Measurements from ENCODE around the gene PNPLA3. TPM values are rescaled to one million over a fixed set of nuclear protein-coding genes. Genes with fewer than 3 reads are reported as not detected.

PNPLA3 gene
- total RNA-seq, 1 experiment from 2014 or later = 0.36 TPM

GRCh38 chr22:43897751-43898261 lies 25.8 kb upstream of the PNPLA3 start:
- H3K9me3 ChIP-seq (ENCODE audit: low read length) = no peaks in the 10 kb centered on the region
- peak overlapping the region; percentile 49 for H3K27ac ChIP-seq (ENCODE audit: low read length)
- intact Hi-C loops (cut with micrococcal nuclease) = no loop called here
- no peaks in the 10 kb centered on the region for H3K79me2 ChIP-seq (ENCODE audit: low read length)
- no peaks in the 10 kb centered on the region for H3K27me3 ChIP-seq (ENCODE audit: low read length)
- peak; percentile 93 for ATAC-seq
- DNase-seq = peak; percentile 47
- H3K9me2 ChIP-seq (replicated peaks; ENCODE audit: low read length) = no peaks in the 10 kb centered on the region
- CTCF ChIA-PET = interaction anchor here (0.6 kb wide), 1 partner anchor 15 kb away, joined by 3 read pairs; no protein-coding TSS in a partner anchor
- no peak overlapping the region for H3K9ac ChIP-seq (ENCODE audit: low read length)
- no peak overlapping the region for H3K4me3 ChIP-seq (ENCODE audit: low read length)
- BruUV-seq (replicated peaks) = no TSS peak
- POLR2A ChIA-PET (ENCODE audit: unreplicated experiment) = interaction anchor here (0.6 kb wide), 1 partner anchor 71 kb away, joined by 3 read pairs; no protein-coding TSS in a partner anchor
- peak overlapping the region; percentile 54 for H3K4me2 ChIP-seq (ENCODE audit: low read length)
- no peaks in the 10 kb centered on the region for H3F3A ChIP-seq (ENCODE audit: low read length, unreplicated experiment)
- no peaks in the 10 kb centered on the region for H3K36me3 ChIP-seq (ENCODE audit: low read depth, low read length)
- TF ChIP-seq EZH2phosphoT487 (IDR thresholded peaks at IDR 0.05; ENCODE audit: borderline replicate concordance, low read length) (no peak), EZH2 (IDR thresholded peaks at IDR 0.05; ENCODE audit: low read length, unreplicated experiment) (no peak), CTCF (conservative IDR thresholded peaks at IDR 0.05; ENCODE audit: low read depth, low read length) (no peak)
- H4K20me1 ChIP-seq (ENCODE audit: low read length) = no peaks in the 10 kb centered on the region
- peak overlapping the region; percentile 30; the same call in 1 of the 2 replicates for H2AFZ ChIP-seq (ENCODE audit: low read length)
- H3K4me1 ChIP-seq (ENCODE audit: insufficient read depth, low read length) = peaks cover 12% of the 10 kb centered on the region

DNA sequence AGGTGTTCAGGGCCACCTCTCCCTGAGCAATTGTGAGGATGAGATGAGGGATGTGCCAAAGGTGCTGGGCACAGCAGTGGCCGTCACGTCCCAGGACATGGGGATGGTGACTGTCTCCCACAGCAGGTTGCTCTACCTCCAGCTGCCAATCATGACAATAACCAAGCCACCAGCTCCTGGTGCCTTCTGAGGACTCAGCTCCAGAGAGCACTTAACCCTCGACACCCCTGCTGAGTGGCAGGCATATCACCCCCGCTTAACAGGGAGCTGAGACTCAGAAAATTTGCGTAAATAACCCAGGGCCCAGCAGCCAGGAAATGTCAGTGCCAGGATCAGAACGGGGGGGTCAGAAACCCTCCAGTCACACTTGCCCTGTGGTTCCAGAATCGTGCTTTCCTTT lies 23.4 kb upstream of the PNPLA3 start:
- Histone ChIP-seq H3K79me2 (ENCODE audit: low read length) (no peaks in the 10 kb centered on the region), H3K4me2 (ENCODE audit: low read length) (no peak overlapping the region), H3K9me2 (replicated peaks; ENCODE audit: low read length) (no peaks in the 10 kb centered on the region), H2AFZ (ENCODE audit: low read length) (no peak overlapping the region), H3K9ac (ENCODE audit: low read length) (no peak overlapping the region), H3K9me3 (ENCODE audit: low read length) (no peaks in the 10 kb centered on the region), H3K36me3 (ENCODE audit: low read depth, low read length) (no peaks in the 10 kb centered on the region), H3K27ac (ENCODE audit: low read length) (no peak overlapping the region), H3F3A (ENCODE audit: low read length, unreplicated experiment) (no peaks in the 10 kb centered on the region), H3K4me1 (ENCODE audit: insufficient read depth, low read length) (peaks cover 12% of the 10 kb centered on the region), H4K20me1 (ENCODE audit: low read length) (no peaks in the 10 kb centered on the region), H3K4me3 (ENCODE audit: low read length) (no peak overlapping the region), H3K27me3 (ENCODE audit: low read length) (no peaks in the 10 kb centered on the region)
- TF ChIP-seq EZH2 (IDR thresholded peaks at IDR 0.05; ENCODE audit: low read length, unreplicated experiment) = no peak
- no peak for TF ChIP-seq EZH2phosphoT487 (IDR thresholded peaks at IDR 0.05; ENCODE audit: borderline replicate concordance, low read length)
- no peak for TF ChIP-seq CTCF (conservative IDR thresholded peaks at IDR 0.05; ENCODE audit: low read depth, low read length)
- no TSS peak for BruUV-seq (replicated peaks)
- CTCF ChIA-PET = no interaction called here
- DNase-seq (no peak), ATAC-seq (no peak)
- intact Hi-C loops (cut with micrococcal nuclease) = no loop called here
- POLR2A ChIA-PET (ENCODE audit: unreplicated experiment) = no interaction called here

- CTCF ChIA-PET = no interaction called here
- no TSS peak for BruUV-seq (replicated peaks)
Observed at GRCh38 chr22:43901976-43902643, 21.5 kb upstream of the PNPLA3 start.

More at GRCh38 chr22:43901976-43902643, 21.5 kb upstream of the PNPLA3 start:
- Histone ChIP-seq H4K20me1 (ENCODE audit: low read length) (no peaks in the 10 kb centered on the region), H3F3A (ENCODE audit: low read length, unreplicated experiment) (no peaks in the 10 kb centered on the region), H3K9ac (ENCODE audit: low read length) (no peak overlapping the region), H3K27ac (ENCODE audit: low read length) (no peak overlapping the region), H3K4me3 (ENCODE audit: low read length) (no peak overlapping the region), H2AFZ (ENCODE audit: low read length) (no peak overlapping the region), H3K27me3 (ENCODE audit: low read length) (no peaks in the 10 kb centered on the region), H3K9me2 (replicated peaks; ENCODE audit: low read length) (no peaks in the 10 kb centered on the region), H3K4me1 (ENCODE audit: insufficient read depth, low read length) (peaks cover 12% of the 10 kb centered on the region), H3K9me3 (ENCODE audit: low read length) (no peaks in the 10 kb centered on the region), H3K4me2 (ENCODE audit: low read length) (no peak overlapping the region), H3K79me2 (ENCODE audit: low read length) (no peaks in the 10 kb centered on the region), H3K36me3 (ENCODE audit: low read depth, low read length) (no peaks in the 10 kb centered on the region)
- POLR2A ChIA-PET (ENCODE audit: unreplicated experiment) = no interaction called here
- intact Hi-C loops (cut with micrococcal nuclease) = no loop called here
- no peak for TF ChIP-seq CTCF (conservative IDR thresholded peaks at IDR 0.05; ENCODE audit: low read depth, low read length)
- no peak for TF ChIP-seq EZH2phosphoT487 (IDR thresholded peaks at IDR 0.05; ENCODE audit: borderline replicate concordance, low read length)
- no peak for TF ChIP-seq EZH2 (IDR thresholded peaks at IDR 0.05; ENCODE audit: low read length, unreplicated experiment)
- DNase-seq (no peak), ATAC-seq (no peak)
